ENCODE data around the gene ADGRG3.

DNA sequence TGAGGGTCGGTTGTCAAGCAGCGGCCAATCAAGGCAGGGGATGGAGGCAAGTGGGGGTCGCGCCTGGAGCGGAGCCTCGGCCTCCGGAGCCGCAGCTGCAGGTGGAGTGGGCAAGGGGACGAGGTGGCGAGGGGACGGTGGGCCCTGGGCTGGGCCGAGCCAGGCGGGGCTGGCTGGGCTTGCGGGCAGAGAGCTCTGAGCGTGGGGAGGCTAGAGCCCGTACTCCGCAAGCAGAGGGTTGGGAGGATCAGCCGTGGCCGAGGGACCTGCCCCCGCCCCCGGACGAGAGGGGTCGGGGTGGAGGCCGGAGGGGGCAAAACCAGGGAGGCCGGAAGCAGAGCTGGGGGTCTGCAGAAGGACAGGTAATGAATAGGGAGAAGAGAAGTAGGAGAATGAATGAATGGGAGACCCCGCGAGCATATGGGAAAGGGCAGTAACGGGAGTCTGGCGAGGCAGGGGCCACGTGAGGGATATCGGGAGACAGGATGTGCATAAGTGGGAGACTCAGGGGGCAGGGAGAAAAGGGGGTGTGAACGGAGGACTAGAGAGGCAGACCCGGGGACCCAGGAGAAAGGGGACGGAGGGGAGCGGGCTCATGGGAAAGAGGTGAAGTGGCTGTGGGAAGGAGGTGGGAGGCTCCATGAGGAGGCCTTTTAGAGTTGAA lies 67.8 kb downstream of the ADGRG3 start, which contains the start of gene KATNB1:
- TF ChIP-seq EZH2 (IDR thresholded peaks at IDR 0.05; ENCODE audit: insufficient read depth, poor library complexity, severe bottlenecking) (no peak), EZH2phosphoT487 (IDR thresholded peaks at IDR 0.05; ENCODE audit: insufficient read depth, low read depth) (no peak)
